ENCODE data around the gene RGS17.
"Not testable (repeated sequence)": the region's sequence is repeated elsewhere in the genome, so short reads cannot be mapped to it uniquely, and the experiment has no call there.

RGS17 gene

DNA sequence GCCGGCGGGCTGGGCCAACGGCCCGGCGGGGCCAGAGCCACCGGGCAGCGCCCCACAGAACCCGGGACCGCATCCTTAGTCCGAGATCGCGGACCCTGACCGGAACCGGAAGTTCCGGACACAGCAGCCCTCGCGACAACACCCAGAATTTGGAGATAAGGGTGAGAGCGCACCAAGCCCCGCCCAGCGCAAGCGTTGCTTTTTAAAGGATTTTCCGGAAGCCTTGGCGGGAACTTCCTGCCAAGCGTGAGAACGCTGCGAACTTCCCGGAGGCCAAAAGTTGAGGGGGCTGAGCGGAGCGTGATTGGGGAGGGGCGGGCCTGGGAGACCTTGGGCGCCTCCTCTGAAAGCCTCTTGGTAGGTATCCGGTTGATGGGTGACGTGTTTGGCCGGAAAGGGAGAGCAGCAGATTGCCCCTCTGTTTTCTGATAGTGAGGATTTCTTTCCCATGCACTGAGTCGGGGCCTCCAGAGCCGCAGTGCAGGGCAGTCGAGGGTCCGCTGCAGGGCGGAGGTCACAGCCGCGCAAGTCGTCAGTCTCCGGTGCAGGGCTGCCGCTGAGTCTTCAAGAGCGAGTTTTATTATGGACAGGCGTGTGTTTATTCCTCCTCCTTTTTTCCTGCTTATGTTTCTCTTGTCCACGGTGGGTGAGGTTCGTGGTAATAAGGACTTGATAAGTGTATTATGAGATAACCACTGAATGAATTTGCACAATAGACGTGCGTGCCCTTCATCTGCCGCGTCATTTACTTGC, 128.3 kb downstream of the RGS17 start, which contains the start of gene MTRF1L:
Gene MTRF1L (minus strand): TSS at position 97 of the 753 bp plus-strand sequence. CDS start 24 bp downstream, at position 73.
- Histone ChIP-seq H3K4me3 (replicated peaks; ENCODE audit: insufficient read depth, low read length) (peak within 1 kb of the TSS; percentile 49), H3K27me3 (ENCODE audit: insufficient read depth, poor library complexity, severe bottlenecking) (no peaks in the 10 kb centered on the region), H3K27ac (replicated peaks) (peak within 1 kb of the TSS; percentile 80)
- TF ChIP-seq SPI1 (IDR thresholded peaks at IDR 0.05; ENCODE audit: borderline replicate concordance, low read depth) (no peak), POLR2AphosphoS5 (IDR thresholded peaks at IDR 0.05; ENCODE audit: low read depth) (0 out of 2 replicates have a peak, but pooled peaks have one; percentile 31), GABPA (IDR thresholded peaks at IDR 0.05; ENCODE audit: low read depth) (peak; percentile 85)
- TF ChIP-seq, protein P1, sequence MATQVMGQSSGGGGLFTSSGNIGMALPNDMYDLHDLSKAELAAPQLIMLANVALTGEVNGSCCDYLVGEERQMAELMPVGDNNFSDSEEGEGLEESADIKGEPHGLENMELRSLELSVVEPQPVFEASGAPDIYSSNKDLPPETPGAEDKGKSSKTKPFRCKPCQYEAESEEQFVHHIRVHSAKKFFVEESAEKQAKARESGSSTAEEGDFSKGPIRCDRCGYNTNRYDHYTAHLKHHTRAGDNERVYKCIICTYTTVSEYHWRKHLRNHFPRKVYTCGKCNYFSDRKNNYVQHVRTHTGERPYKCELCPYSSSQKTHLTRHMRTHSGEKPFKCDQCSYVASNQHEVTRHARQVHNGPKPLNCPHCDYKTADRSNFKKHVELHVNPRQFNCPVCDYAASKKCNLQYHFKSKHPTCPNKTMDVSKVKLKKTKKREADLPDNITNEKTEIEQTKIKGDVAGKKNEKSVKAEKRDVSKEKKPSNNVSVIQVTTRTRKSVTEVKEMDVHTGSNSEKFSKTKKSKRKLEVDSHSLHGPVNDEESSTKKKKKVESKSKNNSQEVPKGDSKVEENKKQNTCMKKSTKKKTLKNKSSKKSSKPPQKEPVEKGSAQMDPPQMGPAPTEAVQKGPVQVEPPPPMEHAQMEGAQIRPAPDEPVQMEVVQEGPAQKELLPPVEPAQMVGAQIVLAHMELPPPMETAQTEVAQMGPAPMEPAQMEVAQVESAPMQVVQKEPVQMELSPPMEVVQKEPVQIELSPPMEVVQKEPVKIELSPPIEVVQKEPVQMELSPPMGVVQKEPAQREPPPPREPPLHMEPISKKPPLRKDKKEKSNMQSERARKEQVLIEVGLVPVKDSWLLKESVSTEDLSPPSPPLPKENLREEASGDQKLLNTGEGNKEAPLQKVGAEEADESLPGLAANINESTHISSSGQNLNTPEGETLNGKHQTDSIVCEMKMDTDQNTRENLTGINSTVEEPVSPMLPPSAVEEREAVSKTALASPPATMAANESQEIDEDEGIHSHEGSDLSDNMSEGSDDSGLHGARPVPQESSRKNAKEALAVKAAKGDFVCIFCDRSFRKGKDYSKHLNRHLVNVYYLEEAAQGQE (IDR thresholded peaks at IDR 0.05; ENCODE audit: insufficient replicate concordance, low read depth), result no peak
- DNase-seq (ENCODE audit: low read depth in 1 of 2, low spot score in 1 of 2), result peak; percentile 84 to 93

DNA sequence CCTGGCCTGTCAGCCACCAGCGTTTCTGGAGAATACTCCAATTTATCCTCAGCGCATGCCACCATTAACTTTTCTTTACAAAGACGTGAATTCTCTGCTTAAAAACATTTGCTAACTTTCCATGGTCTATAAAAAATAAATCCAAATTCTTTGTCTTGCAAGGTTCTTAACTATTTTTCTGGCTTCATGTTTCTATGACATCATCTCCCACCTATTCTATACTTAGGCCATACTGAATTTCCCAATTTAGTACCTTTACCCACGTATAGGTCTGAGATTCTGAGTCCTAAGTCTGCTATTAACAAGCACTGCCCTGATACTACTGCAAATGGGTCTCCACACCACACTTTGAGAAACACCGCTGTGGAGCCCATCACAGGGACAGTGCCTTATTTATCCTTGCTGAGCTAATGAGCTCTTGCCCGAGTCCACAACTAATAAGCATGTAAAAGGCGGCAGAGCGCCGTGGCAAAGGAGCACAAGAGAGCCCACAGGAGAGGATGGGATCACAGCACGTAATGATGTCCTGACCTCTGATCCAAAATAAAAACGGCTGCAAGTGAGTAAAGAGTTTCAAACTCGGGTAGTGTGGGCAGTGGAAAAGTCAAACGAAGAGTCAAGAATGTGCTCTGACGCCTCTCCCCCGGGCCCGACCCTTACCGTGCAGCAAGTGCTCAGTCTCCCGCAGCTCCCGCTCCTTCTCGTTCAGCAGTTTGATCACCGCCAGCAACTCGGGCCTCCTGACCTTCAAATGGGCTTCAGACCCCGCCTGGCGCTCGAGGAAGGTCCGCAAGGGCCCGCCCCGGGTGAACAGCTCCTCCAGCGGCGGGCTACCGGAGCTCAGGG, 129.1 kb downstream of the RGS17 start:
- no peaks in the 10 kb centered on the region for H3K27me3 ChIP-seq (ENCODE audit: insufficient read depth, poor library complexity, severe bottlenecking)
- H3K27ac ChIP-seq (replicated peaks), result peak overlapping the region; percentile 80
- no peak for DNase-seq (ENCODE audit: low read depth in 1 of 2, low spot score in 1 of 2)
- peak overlapping the region; percentile 49 for H3K4me3 ChIP-seq (replicated peaks; ENCODE audit: insufficient read depth, low read length)
- TF ChIP-seq, protein P2, sequence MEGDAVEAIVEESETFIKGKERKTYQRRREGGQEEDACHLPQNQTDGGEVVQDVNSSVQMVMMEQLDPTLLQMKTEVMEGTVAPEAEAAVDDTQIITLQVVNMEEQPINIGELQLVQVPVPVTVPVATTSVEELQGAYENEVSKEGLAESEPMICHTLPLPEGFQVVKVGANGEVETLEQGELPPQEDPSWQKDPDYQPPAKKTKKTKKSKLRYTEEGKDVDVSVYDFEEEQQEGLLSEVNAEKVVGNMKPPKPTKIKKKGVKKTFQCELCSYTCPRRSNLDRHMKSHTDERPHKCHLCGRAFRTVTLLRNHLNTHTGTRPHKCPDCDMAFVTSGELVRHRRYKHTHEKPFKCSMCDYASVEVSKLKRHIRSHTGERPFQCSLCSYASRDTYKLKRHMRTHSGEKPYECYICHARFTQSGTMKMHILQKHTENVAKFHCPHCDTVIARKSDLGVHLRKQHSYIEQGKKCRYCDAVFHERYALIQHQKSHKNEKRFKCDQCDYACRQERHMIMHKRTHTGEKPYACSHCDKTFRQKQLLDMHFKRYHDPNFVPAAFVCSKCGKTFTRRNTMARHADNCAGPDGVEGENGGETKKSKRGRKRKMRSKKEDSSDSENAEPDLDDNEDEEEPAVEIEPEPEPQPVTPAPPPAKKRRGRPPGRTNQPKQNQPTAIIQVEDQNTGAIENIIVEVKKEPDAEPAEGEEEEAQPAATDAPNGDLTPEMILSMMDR (IDR thresholded peaks at IDR 0.05; ENCODE audit: insufficient read depth, low read length), result no peak
- TF ChIP-seq, protein P1 (IDR thresholded peaks at IDR 0.05; ENCODE audit: insufficient replicate concordance, low read depth), result no peak
- TF ChIP-seq POLR2AphosphoS5 (IDR thresholded peaks at IDR 0.05; ENCODE audit: low read depth) (0 out of 2 replicates have a peak, but pooled peaks have one; percentile 1), GABPA (IDR thresholded peaks at IDR 0.05; ENCODE audit: low read depth) (no peak), SPI1 (IDR thresholded peaks at IDR 0.05; ENCODE audit: borderline replicate concordance, low read depth) (no peak)

DNA sequence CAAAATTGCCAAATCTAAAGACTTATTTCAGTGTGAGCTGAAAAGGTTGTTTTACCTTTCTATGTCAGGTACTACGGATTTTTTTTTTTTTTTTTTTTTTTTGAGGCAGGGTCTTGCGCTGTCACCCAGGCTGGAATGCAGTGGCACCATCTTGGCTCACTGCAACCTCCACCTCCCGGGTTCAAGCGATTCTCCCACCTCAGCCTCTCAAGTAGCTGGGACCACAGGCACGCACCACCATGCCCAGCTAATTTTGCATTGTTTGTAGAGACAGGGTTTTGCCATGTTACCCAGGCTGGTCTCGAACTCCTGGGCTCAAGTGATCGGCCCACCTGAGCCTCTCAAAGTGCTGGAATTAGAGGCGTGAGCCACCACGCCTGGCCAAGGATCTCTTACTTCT, 130.3 kb downstream of the RGS17 start:
- H3K27ac ChIP-seq (replicated peaks); DNase-seq (ENCODE audit: low read depth in 1 of 2, low spot score in 1 of 2); H3K27me3 ChIP-seq (ENCODE audit: insufficient read depth, poor library complexity, severe bottlenecking); H3K4me3 ChIP-seq (replicated peaks; ENCODE audit: insufficient read depth, low read length): not testable (repeated sequence)

DNA sequence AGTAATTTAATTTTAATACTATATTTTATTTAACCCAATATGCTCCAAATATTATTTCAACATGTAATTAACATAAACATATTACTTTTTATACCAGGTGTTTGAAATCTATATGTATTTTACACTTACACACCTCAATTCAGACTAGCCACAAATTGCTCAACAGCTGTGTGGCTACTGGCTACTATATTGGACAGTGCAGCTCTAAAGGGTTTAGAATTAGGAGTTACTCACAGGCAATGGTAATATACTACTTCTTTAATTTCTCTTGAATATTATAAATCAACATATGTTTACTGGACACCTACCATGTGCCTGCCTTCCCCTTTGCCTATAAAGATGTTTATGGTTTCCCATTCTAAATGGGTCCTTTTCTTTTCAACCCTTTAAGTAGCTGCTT, 130.8 kb downstream of the RGS17 start:
- TF ChIP-seq, protein P2 (IDR thresholded peaks at IDR 0.05; ENCODE audit: insufficient read depth, low read length), result no peak
- TF ChIP-seq SPI1 (IDR thresholded peaks at IDR 0.05; ENCODE audit: borderline replicate concordance, low read depth) (no peak), POLR2AphosphoS5 (IDR thresholded peaks at IDR 0.05; ENCODE audit: low read depth) (no peak), GABPA (IDR thresholded peaks at IDR 0.05; ENCODE audit: low read depth) (no peak)
- TF ChIP-seq, protein P1 (IDR thresholded peaks at IDR 0.05; ENCODE audit: insufficient replicate concordance, low read depth), result no peak
- H3K4me3 ChIP-seq (replicated peaks; ENCODE audit: insufficient read depth, low read length), result no peak overlapping the region
- no peaks in the 10 kb centered on the region for H3K27me3 ChIP-seq (ENCODE audit: insufficient read depth, poor library complexity, severe bottlenecking)
- DNase-seq (ENCODE audit: low read depth in 1 of 2, low spot score in 1 of 2), result no peak
- H3K27ac ChIP-seq (replicated peaks), result no peak overlapping the region

DNA sequence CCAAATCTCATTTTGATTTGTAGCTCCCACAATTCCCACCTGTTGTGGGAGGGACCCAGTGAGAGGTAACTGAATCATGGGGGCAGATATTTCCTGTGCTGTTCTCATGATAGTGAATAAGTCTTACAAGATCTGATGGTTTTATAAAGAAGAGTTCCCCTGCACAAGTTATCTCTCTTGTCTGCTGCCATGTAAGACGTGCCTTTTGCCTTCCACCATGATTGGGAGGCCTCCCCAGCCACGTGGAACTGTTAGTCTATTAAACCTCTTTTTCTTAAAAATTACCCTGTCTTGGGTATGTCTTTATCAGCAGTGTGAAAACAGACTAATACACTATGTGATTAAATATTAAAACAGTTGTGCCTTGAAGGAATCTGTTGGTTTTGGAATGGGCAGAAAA, 131.5 kb downstream of the RGS17 start:
- not testable (repeated sequence) for DNase-seq (ENCODE audit: low read depth in 1 of 2, low spot score in 1 of 2); H3K4me3 ChIP-seq (replicated peaks; ENCODE audit: insufficient read depth, low read length); H3K27me3 ChIP-seq (ENCODE audit: insufficient read depth, poor library complexity, severe bottlenecking); H3K27ac ChIP-seq (replicated peaks)

Data from HL-60 (cell line).